ENCODE results near the gene GLI3. TPM values are rescaled to one million over a fixed set of nuclear protein-coding genes. Genes with fewer than 3 reads are reported as not detected.
A peak's percentile ranks its signal among the peaks of the same experiment; 100 is the strongest.

The GLI3 gene
- total RNA-seq, 1 donor from 2014 or later, result 27.7 TPM

- no peaks in the 10 kb centered on the region for H3K27me3 ChIP-seq (ENCODE audit: insufficient read depth, low read length)
- no peak for DNase-seq (ENCODE audit: low read depth)
- H3K79me2 ChIP-seq (ENCODE audit: insufficient read depth, low read length), result peaks cover 62% of the 10 kb centered on the region
- no peak overlapping the region for H3K9ac ChIP-seq (ENCODE audit: low read length)
- no peak for FAIRE-seq
- peaks cover 57% of the 10 kb centered on the region for H3K4me1 Mint-ChIP-seq (ENCODE audit: low read depth, unreplicated experiment)
- peak overlapping the region; percentile 95 for H3K4me2 ChIP-seq (ENCODE audit: low read length)
- H4K20me1 ChIP-seq (ENCODE audit: insufficient read depth, low read length), result peaks cover 11% of the 10 kb centered on the region
- peak overlapping the region; percentile 96 for H3K4me3 Mint-ChIP-seq (ENCODE audit: unreplicated experiment)
- no peaks in the 10 kb centered on the region for H3K9me3 Mint-ChIP-seq (ENCODE audit: unreplicated experiment)
- TF ChIP-seq EZH2 (IDR thresholded peaks at IDR 0.05; ENCODE audit: insufficient read depth, low read length) (no peak), CTCF (IDR thresholded peaks at IDR 0.05; ENCODE audit: insufficient read depth, low read depth, low read length) (no peak)
- no peak overlapping the region for H3K4me3 ChIP-seq (ENCODE audit: insufficient read depth, low read depth, low read length)
- H3K27ac ChIP-seq (ENCODE audit: low read depth, low read length), result no peak overlapping the region
- no peaks in the 10 kb centered on the region for H3K27me3 Mint-ChIP-seq (ENCODE audit: low read depth, unreplicated experiment)
- H3K27ac Mint-ChIP-seq (ENCODE audit: unreplicated experiment), result no peak overlapping the region
- H2AFZ ChIP-seq (ENCODE audit: low read depth, low read length), result no peak overlapping the region
- H3K36me3 ChIP-seq (ENCODE audit: insufficient read depth, low read length), result no peaks in the 10 kb centered on the region
- H3K36me3 Mint-ChIP-seq (ENCODE audit: low read depth, unreplicated experiment), result no peaks in the 10 kb centered on the region
- no peaks in the 10 kb centered on the region for H3K9me3 ChIP-seq (ENCODE audit: insufficient read depth, low read depth, low read length)
- peaks cover 34% of the 10 kb centered on the region for H3K4me1 ChIP-seq (ENCODE audit: insufficient read depth, low read length)
Measured at GRCh38 chr7:42234736-42235135, 2.3 kb downstream of the GLI3 start.

DNA sequence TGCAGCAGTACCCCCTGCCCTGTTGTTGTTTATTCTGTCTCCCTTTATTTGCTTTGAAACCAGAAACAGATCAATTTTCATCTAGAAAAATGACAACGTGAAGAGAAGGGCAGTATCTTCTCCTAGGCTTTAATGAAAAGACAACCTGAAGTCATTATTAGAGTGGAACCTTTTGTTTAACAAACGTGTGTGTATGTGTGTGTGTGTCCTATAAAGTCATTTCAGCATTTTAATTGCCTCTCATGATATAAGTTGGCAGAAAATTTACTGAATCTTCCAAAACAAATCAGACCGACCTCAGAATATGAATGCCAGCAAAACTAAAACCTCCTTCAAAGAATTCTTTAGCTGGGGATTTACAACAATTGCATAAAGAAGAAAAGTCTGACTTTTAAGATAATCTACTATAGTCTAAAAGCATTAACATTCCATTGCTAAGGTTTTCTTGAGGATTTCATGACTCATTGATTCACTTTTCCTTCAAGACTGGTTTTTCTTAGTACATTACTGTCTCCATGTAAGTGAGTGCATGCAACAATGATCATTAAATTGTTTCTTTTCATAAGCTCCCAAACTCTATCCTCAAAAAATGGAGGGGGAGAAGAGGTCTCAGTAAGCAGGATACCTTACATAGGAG is 3.2 kb downstream of the GLI3 start:
- TF ChIP-seq EZH2 (IDR thresholded peaks at IDR 0.05; ENCODE audit: insufficient read depth, low read length), result no peak
- no peak for TF ChIP-seq CTCF (IDR thresholded peaks at IDR 0.05; ENCODE audit: insufficient read depth, low read depth, low read length)
- H4K20me1 ChIP-seq (ENCODE audit: insufficient read depth, low read length), result peaks cover 11% of the 10 kb centered on the region
- H3K36me3 ChIP-seq (ENCODE audit: insufficient read depth, low read length), result no peaks in the 10 kb centered on the region
- no peaks in the 10 kb centered on the region for H3K27me3 ChIP-seq (ENCODE audit: insufficient read depth, low read length)
- H3K79me2 ChIP-seq (ENCODE audit: insufficient read depth, low read length), result peaks cover 72% of the 10 kb centered on the region
- FAIRE-seq, result no peak
- Mint-ChIP-seq H3K4me1 (ENCODE audit: low read depth, unreplicated experiment) (peaks cover 61% of the 10 kb centered on the region), H3K9me3 (ENCODE audit: unreplicated experiment) (no peaks in the 10 kb centered on the region), H3K4me3 (ENCODE audit: unreplicated experiment) (peak overlapping the region; percentile 52), H3K27ac (ENCODE audit: unreplicated experiment) (no peak overlapping the region), H3K36me3 (ENCODE audit: low read depth, unreplicated experiment) (no peaks in the 10 kb centered on the region), H3K27me3 (ENCODE audit: low read depth, unreplicated experiment) (no peaks in the 10 kb centered on the region)
- H3K27ac ChIP-seq (ENCODE audit: low read depth, low read length), result no peak overlapping the region
- peak; percentile 60 for DNase-seq (ENCODE audit: low read depth)
- peak overlapping the region; percentile 7 for H3K9ac ChIP-seq (ENCODE audit: low read length)
- peak overlapping the region; percentile 95 for H3K4me2 ChIP-seq (ENCODE audit: low read length)
- H2AFZ ChIP-seq (ENCODE audit: low read depth, low read length), result no peak overlapping the region
- H3K9me3 ChIP-seq (ENCODE audit: insufficient read depth, low read depth, low read length), result no peaks in the 10 kb centered on the region
- peaks cover 29% of the 10 kb centered on the region for H3K4me1 ChIP-seq (ENCODE audit: insufficient read depth, low read length)
- no peak overlapping the region for H3K4me3 ChIP-seq (ENCODE audit: insufficient read depth, low read depth, low read length)

DNA sequence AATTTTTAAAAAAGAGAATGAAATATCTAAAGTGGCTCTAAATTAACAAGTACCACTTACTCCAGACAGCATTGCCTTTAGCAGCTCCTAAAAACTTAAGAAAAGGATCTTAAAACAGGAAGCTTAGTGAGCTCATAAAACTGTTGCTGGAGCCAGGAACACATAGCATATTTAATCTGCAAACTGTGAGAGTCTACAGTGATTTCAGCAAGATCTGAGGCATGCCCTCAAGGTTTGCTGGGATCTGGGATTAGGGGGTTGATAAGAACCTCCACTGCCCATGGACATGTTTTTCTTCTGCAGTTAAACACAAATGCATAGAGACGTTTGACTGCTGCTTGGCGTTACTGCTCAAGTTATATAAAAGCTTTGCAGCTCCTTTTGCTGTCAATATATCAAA is 3.8 kb downstream of the GLI3 start:
- H3K27me3 Mint-ChIP-seq (ENCODE audit: low read depth, unreplicated experiment), result no peaks in the 10 kb centered on the region
- H3K4me3 ChIP-seq (ENCODE audit: insufficient read depth, low read depth, low read length), result no peak overlapping the region
- H3K9me3 ChIP-seq (ENCODE audit: insufficient read depth, low read depth, low read length), result no peaks in the 10 kb centered on the region

More for the DNA sequence above, 3.8 kb downstream of the GLI3 start:
- no peak for TF ChIP-seq CTCF (IDR thresholded peaks at IDR 0.05; ENCODE audit: insufficient read depth, low read depth, low read length)
- no peak for TF ChIP-seq EZH2 (IDR thresholded peaks at IDR 0.05; ENCODE audit: insufficient read depth, low read length)
- H3K36me3 ChIP-seq (ENCODE audit: insufficient read depth, low read length), result no peaks in the 10 kb centered on the region
- peaks cover 11% of the 10 kb centered on the region for H4K20me1 ChIP-seq (ENCODE audit: insufficient read depth, low read length)
- H3K4me1 ChIP-seq (ENCODE audit: insufficient read depth, low read length), result peaks cover 27% of the 10 kb centered on the region
- peaks cover 78% of the 10 kb centered on the region for H3K79me2 ChIP-seq (ENCODE audit: insufficient read depth, low read length)
- no peak overlapping the region for H3K9ac ChIP-seq (ENCODE audit: low read length)
- Mint-ChIP-seq H3K4me1 (ENCODE audit: low read depth, unreplicated experiment) (peaks cover 55% of the 10 kb centered on the region), H3K9me3 (ENCODE audit: unreplicated experiment) (no peaks in the 10 kb centered on the region), H3K27ac (ENCODE audit: unreplicated experiment) (peak overlapping the region; percentile 37), H3K4me3 (ENCODE audit: unreplicated experiment) (peak overlapping the region; percentile 52), H3K36me3 (ENCODE audit: low read depth, unreplicated experiment) (no peaks in the 10 kb centered on the region)
- H3K27ac ChIP-seq (ENCODE audit: low read depth, low read length), result no peak overlapping the region
- peak overlapping the region; percentile 95 for H3K4me2 ChIP-seq (ENCODE audit: low read length)
- no peak for FAIRE-seq
- no peaks in the 10 kb centered on the region for H3K27me3 ChIP-seq (ENCODE audit: insufficient read depth, low read length)
- DNase-seq (ENCODE audit: low read depth), result no peak
- no peak overlapping the region for H2AFZ ChIP-seq (ENCODE audit: low read depth, low read length)
